NOMO-1 treated with DMSO at 0.1 percent for 48 hours (cell line): ENCODE results near the gene FLNA.

Experiments used
- DNase-seq: peaks from one replicate; lab custom pipeline; 2025; ENCODE audit not compliant: unreplicated experiment; lab: John Stamatoyannopoulos, UW

The FLNA gene

GRCh38 chrX:154360155-154360713 is 14.2 kb downstream of the FLNA start:
- DNase-seq, result no peak

DNA sequence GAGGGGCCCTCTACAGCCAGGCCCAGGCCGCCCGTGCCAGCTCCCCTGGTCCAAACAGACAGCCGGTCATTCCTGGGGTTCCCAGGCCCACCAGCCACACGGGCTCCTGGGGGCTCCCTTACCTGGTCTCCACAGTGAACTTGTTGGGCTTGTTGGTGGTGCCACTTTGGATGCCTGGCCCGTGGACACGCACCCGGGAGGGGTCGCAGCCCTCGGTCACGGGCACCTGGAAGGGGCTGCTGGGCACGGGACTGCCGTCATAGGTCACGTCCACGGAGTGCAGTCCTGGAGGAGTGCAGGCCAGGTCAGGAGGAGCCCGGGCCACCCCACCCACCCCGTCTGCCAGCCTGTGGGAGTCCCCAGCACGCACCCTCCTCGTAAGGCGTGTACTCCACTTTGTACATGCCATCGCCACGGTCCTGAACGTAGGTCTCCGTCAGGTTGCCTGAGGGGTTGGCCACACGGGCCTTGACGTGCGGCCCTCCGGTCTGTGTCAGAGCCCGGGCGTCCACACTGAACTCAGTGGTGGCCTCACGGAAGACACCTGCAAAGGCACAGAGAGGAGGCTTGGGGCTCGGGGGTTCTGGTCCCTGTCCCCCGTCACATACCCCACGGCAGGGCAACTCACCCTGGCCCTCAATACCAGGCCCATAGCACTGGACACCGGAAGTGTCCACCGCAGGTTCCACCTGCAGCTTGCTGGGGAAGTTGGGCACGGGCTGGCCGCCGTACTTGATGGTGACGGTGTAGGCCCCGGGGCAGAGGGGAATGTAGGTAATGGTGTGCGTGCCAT is 14.9 kb downstream of the FLNA start:
- DNase-seq, result no peak

GRCh38 chrX:154358829-154359228 is 15.6 kb downstream of the FLNA start:
- DNase-seq, result no peak

- no peak for DNase-seq
Measured at GRCh38 chrX:154358011-154358410, 16.4 kb downstream of the FLNA start.

- DNase-seq, result no peak
Measured at GRCh38 chrX:154357205-154357604, 17.2 kb downstream of the FLNA start.

GRCh38 chrX:154356596-154356995 is 17.8 kb downstream of the FLNA start:
- DNase-seq, result no peak

- DNase-seq, result no peak
Measured at GRCh38 chrX:154355776-154356140, 18.7 kb downstream of the FLNA start.

DNA sequence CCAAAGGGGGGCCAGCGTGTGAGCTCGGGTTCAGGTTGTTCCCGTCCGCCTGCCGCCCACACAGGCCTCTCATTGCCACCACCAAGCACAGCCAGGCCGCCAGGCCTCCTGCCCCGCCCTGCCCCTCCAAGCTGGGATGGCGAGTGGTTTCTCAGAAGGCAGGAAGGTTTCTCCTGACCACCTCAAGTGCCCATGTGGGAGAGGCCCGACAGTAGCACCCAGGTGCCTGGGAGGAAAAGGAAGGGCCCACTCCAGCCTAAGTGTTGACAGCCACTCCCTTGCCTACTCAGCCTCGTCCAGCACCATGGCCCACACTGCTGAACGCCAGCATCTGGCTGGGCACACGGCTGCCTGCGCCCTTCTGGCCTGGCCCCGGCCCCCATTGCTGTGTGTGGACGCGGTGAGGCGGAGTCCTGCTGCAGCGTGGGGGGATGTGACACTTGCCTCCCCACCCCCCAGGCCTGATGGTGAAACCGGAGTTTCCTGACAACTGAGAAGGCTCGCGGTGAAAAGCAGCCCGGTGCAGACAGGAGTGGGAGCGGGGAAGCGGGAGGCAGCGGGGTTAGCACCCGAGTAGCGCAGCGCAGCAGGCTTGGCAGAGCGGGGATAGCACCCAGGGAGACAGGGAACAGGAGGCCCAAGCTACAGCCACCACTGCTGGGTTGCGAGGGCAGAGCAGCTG is 19.2 kb downstream of the FLNA start:
- no peak for DNase-seq

GRCh38 chrX:154354516-154354915 is 19.9 kb downstream of the FLNA start:
- no peak for DNase-seq

- no peak for DNase-seq
Measured at GRCh38 chrX:154354013-154354412, 20.4 kb downstream of the FLNA start.

DNA sequence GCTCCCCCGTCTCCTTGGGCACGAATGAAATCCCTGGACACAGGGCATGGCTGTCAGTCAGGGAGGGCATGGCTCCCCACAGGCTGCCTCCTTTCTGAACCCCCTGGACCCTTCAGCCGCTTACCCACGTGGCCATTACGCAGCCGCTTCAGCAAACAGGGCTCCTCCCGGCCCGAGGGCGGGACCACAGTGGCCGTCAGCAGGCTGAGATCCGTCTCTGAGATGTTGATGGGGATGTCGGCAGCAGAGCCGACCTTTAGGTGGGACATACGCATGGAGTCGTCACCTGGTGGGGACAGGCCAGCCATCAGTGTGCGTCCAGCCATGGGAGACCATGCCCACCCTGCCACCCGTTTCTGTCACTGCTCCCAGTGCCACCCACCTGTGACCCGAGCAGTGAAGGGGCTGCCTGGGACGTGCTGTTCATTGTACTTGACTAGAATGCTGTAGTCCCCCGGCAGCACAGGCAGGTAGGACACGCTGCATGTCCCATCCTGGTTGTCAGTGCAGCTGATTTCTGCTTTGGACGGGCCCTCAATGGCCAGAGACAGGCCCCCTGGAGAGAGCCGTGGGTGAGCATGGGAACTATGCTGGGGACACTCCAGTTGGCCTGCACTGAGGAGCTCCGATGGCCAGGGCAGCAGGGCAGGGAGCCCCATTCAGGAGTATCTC is 21.1 kb downstream of the FLNA start:
- DNase-seq, result no peak

DNA sequence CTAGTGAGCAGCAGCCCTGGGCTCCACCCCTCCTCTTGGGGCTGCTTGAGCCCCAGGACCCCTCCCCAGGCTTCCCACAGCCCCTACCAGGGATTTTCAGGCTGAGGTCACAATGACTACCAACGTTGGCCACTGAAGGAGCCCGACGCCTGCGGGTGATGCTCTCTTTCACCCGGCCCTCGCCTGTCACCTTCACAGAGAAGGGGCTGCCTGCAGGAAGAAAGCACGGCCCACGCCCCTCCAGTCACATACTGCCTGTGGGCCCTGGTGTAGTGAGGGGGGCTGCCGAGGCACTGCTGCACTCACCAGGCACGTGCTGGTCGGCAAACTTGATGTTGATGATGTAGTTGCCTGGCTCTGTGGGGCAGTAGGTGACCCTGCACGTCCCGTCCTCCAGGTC is 22.0 kb downstream of the FLNA start:
- DNase-seq, result no peak

- no peak for DNase-seq
Measured at GRCh38 chrX:154352012-154352401, 22.4 kb downstream of the FLNA start.

GRCh38 chrX:154351183-154352011 is 23.0 kb downstream of the FLNA start:
- DNase-seq, result no peak

GRCh38 chrX:154350429-154351182 is 23.8 kb downstream of the FLNA start:
- DNase-seq, result no peak

DNA sequence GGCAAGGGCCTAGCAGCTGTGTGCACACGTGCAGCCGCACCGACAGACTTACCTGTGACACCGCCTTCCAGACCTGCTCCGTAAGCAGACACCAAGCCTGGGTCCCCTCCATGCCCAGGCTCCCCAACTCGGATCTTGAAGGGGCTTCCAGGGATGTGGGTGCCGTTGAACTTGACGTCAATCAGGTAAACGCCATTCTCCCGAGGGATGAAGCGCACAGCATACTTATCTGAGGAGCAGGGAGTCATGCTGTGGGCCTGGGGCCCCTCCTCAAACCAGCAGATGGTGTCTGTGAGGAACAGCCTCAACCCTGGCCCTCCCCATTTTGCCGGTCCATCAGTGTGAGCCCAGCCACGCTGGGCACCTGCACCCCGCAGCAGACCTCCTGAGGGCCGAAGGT is 24.5 kb downstream of the FLNA start:
- no peak for DNase-seq

- no peak for DNase-seq
Measured at GRCh38 chrX:154349359-154349935, 25.0 kb downstream of the FLNA start.

DNA sequence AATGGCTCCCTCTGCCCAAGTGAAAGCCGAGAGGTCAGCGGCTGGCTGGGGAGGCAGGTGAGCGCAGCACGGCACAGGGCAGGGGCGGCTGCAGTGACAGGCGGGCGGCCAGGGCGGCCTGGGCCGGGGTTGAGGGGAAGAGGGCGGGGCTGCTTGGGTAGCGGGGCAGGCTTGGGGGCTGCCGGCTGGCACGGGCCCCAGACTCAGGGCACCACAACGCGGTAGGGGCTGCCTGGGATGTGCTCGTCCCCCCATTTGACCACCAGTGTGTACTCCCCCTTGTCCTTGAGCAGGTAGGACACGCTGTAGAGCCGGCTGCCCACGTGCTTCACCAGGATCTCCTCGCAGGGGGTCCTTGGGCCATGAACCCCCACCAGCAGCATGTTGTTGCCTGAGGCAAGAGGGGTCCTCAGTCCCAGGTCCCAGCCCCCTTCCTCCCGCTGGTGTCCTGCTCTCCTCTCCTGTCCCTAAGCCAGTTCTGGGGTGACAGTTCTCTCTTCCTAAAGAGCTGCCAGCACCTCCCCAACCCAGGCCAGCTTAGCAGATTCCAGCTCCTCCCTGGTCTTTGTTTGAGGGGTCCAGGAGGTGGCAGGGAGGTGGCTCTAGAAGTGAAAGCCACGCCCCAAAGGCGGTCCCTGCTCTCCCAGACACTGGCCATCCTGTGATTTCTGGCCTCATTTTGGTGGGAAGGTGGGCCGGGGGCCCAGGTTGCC is 25.6 kb downstream of the FLNA start:
- DNase-seq, result no peak

DNA sequence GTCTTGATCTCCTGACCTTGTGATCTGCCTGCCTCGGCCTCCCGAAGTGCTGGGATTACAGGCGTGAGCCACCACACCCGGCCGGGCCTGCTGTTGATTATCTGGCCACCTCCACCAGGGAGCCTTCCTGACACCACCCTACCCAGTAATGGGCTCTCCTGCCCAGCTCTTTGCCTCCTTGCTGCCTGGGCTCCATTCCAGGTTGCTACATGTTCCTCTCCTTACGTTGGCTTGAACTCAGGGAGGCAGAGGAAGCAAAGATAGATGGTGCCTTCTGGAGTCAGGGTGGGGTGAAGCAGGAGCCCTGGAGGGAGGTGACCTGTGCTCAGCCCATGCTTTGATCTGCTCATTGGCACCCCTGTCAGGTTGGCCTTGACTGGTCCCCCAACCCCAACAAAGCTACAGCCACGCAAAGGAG is 26.3 kb downstream of the FLNA start:
- no peak for DNase-seq
